T-helper 1 cell treated with Interleukin-12 subunit alpha and Interleukin-12 subunit beta and Interleukin-4 antibody, amounts not matched to agents 30 μg/mL and 1 μg/mL, for 36 hours (primary cell): ENCODE measurements around the gene PPIL3.

Experiments used
- H3K27ac Mint-ChIP-seq: one replicate; pipeline ENCODE4 v1.8.0; 2021; ENCODE audit warnings: mild to moderate bottlenecking, mixed read lengths
- H3K27me3 Mint-ChIP-seq: one replicate; pipeline ENCODE4 v1.8.0; 2021; ENCODE audit warnings: low read depth, mixed read lengths
- H3K36me3 Mint-ChIP-seq: one replicate; pipeline ENCODE4 v1.8.0; 2021; ENCODE audit warnings: low read depth, mixed read lengths
- H3K4me1 Mint-ChIP-seq: one replicate; pipeline ENCODE4 v1.8.0; 2021; ENCODE audit warnings: low read depth, mixed read lengths
- H3K4me3 Mint-ChIP-seq: one replicate; pipeline ENCODE4 v1.8.0; 2021; ENCODE audit warnings: mild to moderate bottlenecking, moderate library complexity, mixed read lengths
- H3K9me3 Mint-ChIP-seq: one replicate; pipeline ENCODE4 v1.8.0; 2021; ENCODE audit warnings: mixed read lengths

PPIL3 gene

DNA sequence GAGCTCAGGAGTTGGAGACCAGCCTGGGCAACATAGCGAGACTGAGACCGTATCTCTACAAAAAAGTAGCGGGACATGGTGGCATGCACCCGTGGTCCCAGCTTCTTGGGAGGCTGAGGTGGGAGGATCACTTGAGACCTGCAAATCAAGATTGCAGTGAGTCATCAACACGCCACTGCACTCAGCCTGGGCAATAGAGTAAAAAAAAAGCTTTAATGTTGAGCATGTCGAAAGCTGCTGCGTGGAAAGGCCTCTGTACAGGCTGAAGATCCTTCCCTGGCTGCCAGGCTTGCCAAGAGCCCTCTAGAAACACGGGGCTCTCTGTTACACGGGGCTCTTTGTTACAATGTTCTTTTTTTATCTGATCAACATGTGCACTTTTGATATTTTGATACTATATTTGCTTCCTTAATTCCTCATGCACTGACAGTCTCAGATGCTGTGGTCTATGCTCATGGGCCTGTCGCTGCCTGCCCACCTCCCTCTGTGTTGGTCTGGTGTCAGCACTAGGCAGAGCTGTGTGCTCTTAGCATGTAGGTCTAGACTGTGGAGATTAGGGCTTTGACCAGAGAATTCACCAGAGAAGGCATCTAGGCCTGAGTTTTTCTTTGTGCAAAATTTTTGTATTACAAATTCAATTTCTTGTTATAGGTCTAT is 43.1 kb downstream of the PPIL3 start:
- H3K4me3 Mint-ChIP-seq = no peak overlapping the region
- no peaks in the 10 kb centered on the region for H3K27me3 Mint-ChIP-seq
- peaks cover 4% of the 10 kb centered on the region for H3K36me3 Mint-ChIP-seq
- H3K4me1 Mint-ChIP-seq = peaks cover 2% of the 10 kb centered on the region
- no peaks in the 10 kb centered on the region for H3K9me3 Mint-ChIP-seq
- H3K27ac Mint-ChIP-seq = no peak overlapping the region

DNA sequence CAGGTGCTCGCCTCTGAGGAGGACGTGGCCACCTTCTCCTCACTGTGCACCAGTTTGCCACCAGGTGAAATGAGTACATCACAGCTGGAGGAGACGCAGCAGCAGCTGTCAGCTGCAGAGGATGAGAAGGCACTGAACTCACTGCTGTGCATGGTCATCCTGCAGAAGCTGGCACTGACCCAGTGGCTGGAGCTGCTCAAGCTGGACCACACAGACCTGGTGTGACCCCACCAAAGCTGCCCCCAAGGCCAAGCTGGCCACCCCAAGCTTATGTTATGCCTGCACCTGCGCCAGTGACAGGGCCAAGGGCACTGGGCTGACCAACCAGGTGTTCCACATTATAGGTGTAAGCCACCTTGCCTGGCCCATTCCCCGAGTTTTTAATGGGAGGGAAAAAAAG is 43.7 kb downstream of the PPIL3 start:
- H3K27ac Mint-ChIP-seq = no peak overlapping the region
- no peaks in the 10 kb centered on the region for H3K36me3 Mint-ChIP-seq
- no peaks in the 10 kb centered on the region for H3K27me3 Mint-ChIP-seq
- H3K4me1 Mint-ChIP-seq = peaks cover 2% of the 10 kb centered on the region
- no peak overlapping the region for H3K4me3 Mint-ChIP-seq
- no peaks in the 10 kb centered on the region for H3K9me3 Mint-ChIP-seq

DNA sequence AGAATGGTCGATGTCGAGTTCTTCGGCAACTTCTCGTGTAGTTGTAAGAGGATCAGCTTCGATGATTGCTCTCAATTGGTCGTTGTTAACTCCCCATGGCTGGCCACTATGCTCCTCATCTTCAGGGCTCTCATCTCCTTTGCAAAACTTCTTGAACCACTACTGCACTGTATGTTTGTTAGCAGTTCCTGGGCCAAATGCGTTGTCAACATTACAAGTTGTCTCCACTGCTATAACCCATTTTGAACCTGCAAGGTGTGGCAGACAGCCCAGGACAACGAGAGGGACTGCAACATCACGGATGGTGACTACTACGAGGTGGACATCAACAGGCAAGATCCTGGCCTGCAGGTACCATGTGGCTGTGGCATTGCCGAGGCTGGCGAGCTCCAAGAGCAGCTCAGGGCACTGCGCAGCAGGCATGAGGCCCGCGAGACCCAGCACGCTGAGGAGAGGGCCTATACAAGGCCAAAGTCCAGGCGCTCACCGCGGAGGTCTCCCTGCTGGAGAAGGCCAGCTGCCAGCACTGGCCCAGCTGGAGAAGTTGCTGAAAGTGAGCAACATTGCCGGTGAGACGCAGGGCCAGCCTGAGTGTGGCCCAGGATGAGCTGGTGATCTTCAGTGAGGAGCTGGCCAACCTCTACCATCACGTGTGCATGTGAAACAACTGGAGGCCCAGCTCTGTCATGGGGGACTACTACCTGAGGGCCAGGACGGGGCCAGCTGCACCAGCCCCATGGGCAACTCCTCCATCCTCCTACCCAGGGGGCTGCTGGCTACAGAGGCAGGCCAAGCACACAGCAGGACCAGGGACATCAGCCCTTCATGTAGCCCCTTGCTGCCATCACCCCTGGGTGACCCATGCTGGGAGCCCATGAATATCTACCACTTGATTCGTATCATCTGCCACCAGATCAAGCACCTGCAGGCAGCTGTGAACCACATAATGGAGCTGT is 44.6 kb downstream of the PPIL3 start:
- no peaks in the 10 kb centered on the region for H3K27me3 Mint-ChIP-seq
- H3K4me1 Mint-ChIP-seq = peaks cover 2% of the 10 kb centered on the region
- no peak overlapping the region for H3K27ac Mint-ChIP-seq
- H3K4me3 Mint-ChIP-seq = no peak overlapping the region
- H3K36me3 Mint-ChIP-seq = no peaks in the 10 kb centered on the region
- H3K9me3 Mint-ChIP-seq = no peaks in the 10 kb centered on the region

DNA sequence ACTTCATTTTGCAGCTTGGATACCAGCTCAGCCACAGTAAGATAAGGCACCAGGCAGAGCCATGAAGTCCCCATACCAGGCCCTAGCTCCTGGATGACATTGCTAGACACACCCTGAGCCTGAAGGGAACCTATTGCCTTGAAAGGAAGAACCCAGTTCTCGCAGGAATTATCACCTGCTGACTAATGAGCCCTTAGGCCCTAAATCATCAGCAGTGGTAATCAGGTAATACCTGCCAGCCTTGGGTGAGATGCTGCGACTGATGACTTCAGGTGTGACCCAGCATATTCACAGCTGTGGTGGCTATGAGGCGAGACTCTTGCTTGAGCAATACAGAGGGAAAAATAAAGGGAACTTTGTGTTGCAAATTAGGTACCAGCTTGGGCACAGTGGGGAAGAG is 49.4 kb downstream of the PPIL3 start:
- no peaks in the 10 kb centered on the region for H3K27me3 Mint-ChIP-seq
- H3K4me3 Mint-ChIP-seq = no peak overlapping the region
- no peak overlapping the region for H3K27ac Mint-ChIP-seq
- H3K36me3 Mint-ChIP-seq = no peaks in the 10 kb centered on the region
- no peaks in the 10 kb centered on the region for H3K4me1 Mint-ChIP-seq
- H3K9me3 Mint-ChIP-seq = peaks cover 19% of the 10 kb centered on the region

DNA sequence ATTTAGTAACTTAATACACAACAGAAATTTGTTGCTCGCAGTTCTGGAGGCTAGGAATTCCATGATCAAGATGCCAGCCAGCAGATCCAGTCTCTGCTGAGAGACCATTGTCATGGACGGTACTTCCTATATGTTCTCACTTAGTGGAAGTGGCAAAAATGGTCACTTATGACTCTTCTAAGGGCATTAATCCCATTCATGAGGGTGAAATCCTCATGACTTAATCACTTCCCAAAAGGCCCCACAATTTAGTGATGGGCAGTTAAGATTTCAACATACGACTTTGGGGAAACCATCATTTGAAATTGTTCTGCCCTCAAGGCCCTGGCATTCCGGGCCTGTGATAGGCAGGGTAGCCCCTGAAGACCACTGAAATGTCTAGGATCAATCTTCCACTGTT is 54.2 kb downstream of the PPIL3 start:
- Mint-ChIP-seq H3K27ac (no peak overlapping the region), H3K9me3 (peaks cover 19% of the 10 kb centered on the region), H3K36me3 (no peaks in the 10 kb centered on the region), H3K4me3 (no peak overlapping the region), H3K4me1 (no peaks in the 10 kb centered on the region), H3K27me3 (no peaks in the 10 kb centered on the region)

DNA sequence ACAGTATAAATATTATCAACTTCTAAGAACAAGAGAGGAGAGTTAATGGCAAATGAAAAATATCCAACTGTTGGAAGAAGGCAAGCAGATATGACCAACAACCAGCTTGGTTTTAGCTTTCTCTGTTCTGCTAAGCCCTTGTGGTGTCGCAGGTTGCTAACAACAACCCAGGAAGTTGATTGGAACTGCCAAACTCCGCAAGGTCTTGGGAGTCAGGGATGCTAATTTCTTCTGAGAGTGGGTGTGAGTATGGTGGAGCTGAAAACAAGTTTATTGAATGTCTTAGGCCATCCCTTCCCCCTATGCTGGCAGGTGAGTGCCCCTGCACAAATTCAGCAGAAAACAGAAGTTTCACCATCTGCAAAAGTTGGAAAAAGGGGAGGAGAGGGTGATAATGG is 59.6 kb downstream of the PPIL3 start:
- Mint-ChIP-seq H3K9me3 (no peaks in the 10 kb centered on the region), H3K4me3 (no peak overlapping the region), H3K27ac (peak overlapping the region; percentile 26), H3K36me3 (peaks cover 2% of the 10 kb centered on the region), H3K4me1 (no peaks in the 10 kb centered on the region), H3K27me3 (no peaks in the 10 kb centered on the region)

DNA sequence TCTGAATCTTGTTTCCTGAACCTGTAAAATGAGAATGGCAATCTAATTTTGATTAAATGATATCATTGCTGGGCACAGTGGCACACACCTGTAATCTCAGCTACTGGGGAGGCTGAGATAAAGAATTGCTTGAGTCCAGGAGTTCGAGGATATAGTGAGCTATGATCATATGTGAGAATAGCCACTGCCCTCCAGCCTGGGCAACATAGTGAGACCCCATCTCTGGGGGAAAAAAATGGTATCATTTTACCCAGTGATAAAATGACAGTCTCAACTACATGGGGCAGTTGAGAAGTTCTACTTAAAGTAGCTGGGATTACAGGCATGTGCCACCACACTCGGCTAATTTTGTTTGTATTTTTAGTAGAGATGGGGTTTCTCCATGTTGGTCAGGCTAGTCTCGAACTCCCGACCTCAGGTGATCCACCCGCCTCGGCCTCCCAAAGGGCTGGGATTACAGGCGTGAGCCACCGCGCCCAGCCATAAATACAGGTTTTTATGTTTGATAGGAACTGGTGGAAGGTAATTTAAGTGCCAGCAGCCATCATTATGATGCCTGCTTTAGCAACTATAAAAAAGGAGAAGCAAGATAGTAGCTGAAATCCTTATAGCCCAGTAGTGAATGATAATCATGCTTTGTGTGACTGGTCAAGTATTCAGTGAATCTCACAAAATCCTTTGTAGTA is 60.2 kb downstream of the PPIL3 start:
- Mint-ChIP-seq H3K4me3 (no peak overlapping the region), H3K27ac (no peak overlapping the region)

DNA sequence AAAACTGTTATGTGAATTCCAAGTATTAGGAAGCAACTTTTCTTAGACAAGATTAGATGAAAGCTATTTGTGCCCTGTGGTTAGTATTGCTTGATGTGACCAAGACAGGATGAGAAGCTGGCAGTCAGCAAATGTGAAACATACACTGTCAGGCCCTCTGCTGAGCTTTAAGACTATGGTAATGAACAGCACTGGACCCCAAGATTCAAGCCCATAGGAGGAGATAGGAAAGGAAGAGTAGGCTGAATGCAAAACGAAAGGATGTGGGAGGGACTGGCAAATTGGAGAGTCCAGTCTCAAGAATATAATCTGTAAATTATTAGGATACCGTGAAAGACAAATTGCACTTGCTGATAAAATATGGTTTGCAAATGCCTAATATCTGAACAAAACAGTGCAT is 60.8 kb downstream of the PPIL3 start:
- H3K36me3 Mint-ChIP-seq = peaks cover 2% of the 10 kb centered on the region
- H3K4me3 Mint-ChIP-seq = no peak overlapping the region
- no peaks in the 10 kb centered on the region for H3K4me1 Mint-ChIP-seq
- H3K27me3 Mint-ChIP-seq = no peaks in the 10 kb centered on the region
- no peaks in the 10 kb centered on the region for H3K9me3 Mint-ChIP-seq
- H3K27ac Mint-ChIP-seq = no peak overlapping the region

More for the DNA sequence above, 60.2 kb downstream of the PPIL3 start:
- H3K9me3 Mint-ChIP-seq = no peaks in the 10 kb centered on the region
- peaks cover 2% of the 10 kb centered on the region for H3K36me3 Mint-ChIP-seq
- no peaks in the 10 kb centered on the region for H3K27me3 Mint-ChIP-seq
- no peaks in the 10 kb centered on the region for H3K4me1 Mint-ChIP-seq

DNA sequence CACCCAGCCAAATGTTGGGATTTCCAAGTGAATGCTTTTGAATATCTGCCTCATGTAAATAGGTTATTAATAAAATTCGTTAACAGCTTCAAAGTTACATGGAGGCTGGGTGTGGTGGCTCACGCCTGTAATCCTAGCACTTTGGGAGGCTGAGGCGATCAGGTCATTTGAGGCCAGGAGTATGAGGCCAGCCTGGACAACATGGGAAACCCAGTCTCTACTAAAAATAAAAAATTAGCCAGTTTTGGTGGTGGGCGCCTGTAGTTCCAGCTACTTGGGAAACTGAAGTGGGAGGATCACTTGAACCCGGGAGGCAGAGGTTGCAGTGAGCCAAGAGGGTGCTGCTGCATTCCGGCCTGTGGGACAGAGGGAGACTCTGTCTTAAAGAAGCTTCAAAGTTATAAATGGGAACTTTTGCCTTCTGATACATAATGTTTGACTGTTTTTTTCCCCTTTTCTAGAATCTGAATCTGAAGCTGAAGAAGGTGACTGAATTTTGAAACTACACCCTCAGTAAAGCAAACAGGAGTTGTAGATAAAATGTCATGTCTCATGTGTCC is 67.1 kb downstream of the PPIL3 start:
- Mint-ChIP-seq H3K27ac (no peak overlapping the region), H3K27me3 (no peaks in the 10 kb centered on the region), H3K4me1 (peaks cover 13% of the 10 kb centered on the region), H3K9me3 (no peaks in the 10 kb centered on the region), H3K36me3 (peaks cover 37% of the 10 kb centered on the region), H3K4me3 (no peak overlapping the region)
